Measurements from ENCODE around the gene AHR. TPM values are rescaled to one million over a fixed set of nuclear protein-coding genes. Genes with fewer than 3 reads are reported as not detected.
"Not testable (repeated sequence)": the region's sequence is repeated elsewhere in the genome, so short reads cannot be mapped to it uniquely, and the experiment has no call there.

AHR gene
- polyA plus RNA-seq, 2 donors: 4.7 to 7.8 TPM

DNA sequence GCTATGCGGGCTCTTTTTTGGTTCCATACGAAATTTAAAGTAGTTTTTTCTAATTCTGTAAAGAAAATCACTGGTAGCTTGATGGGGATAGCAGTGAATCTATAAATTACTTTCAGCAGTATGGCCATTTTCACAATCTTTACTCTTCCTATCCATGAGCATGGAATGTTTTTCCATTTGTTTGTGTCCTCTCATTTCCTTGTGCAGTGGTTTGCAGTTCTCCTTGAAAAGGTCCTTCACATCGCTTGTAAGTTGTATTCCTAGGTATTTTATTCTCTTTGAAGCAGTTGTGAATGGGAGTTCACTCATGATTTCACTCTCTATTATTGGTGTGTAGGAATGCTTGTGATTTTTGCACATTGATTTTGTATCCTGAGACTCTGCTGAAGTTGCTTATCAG lies 51.9 kb downstream of the AHR start:
- 93 to 99% methylated on average over 3 of the region's 3 CpGs for WGBS, 2 donors
- not testable (repeated sequence) for H3K9me3 ChIP-seq (ENCODE audit: control insufficient read depth in 2 of 2, insufficient read depth in 1 of 2, low read depth in 1 of 2, low read length in 1 of 2); H3K4me1 ChIP-seq (ENCODE audit: control insufficient read depth in 2 of 2, insufficient read depth in 2 of 2, low read length in 1 of 2); H3K27me3 ChIP-seq (ENCODE audit: control insufficient read depth in 1 of 2, insufficient read depth in 2 of 2, low read length in 2 of 2); H3K27ac ChIP-seq (ENCODE audit: low read depth in 2 of 2, low read length in 1 of 2); H3K4me3 ChIP-seq (ENCODE audit: low read depth in 1 of 2, low read length in 2 of 2); H3K36me3 ChIP-seq (ENCODE audit: control insufficient read depth in 2 of 2, insufficient read depth in 2 of 2, low read length in 1 of 2)

DNA sequence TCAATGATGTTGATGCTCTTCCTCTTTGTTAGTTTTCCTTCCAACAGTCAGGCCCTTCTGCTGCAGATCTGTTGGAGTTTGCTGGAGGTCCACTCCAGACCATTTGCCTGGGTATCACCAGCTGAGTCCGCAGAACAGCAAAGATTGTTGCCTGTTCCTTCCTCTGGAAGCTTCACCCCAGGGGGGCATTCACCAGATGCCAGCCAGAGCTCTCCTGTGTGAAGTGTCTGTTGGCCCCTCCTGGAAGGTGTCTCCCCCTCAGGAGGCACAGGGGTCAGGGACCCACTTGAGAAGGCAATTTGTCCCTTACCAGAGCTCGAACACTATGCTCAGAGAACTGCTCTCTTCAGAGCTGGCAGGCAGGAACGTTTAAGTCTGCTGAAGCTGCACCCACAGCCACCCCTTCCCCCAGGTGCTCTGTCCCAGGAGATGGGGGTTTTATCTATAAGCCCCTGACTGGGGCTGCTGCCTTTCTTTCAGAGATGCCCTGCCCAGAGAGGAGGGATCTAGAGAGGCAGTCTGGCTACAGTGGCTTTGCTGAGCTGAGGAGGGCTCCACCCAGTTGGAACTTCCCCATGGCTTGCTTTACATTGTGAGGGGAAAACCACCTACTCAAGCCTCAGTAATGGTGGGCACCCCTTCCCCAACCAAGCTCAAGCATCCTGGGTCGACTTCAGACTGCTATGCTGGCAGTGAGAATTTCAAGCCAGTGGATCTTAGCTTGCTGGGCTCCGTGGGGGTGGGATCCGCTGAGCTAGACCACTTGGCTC lies 55.4 kb downstream of the AHR start:
- H3K27me3 ChIP-seq (ENCODE audit: control insufficient read depth in 1 of 2, insufficient read depth in 2 of 2, low read length in 2 of 2); H3K27ac ChIP-seq (ENCODE audit: low read depth in 2 of 2, low read length in 1 of 2); H3K36me3 ChIP-seq (ENCODE audit: control insufficient read depth in 2 of 2, insufficient read depth in 2 of 2, low read length in 1 of 2); H3K9me3 ChIP-seq (ENCODE audit: control insufficient read depth in 2 of 2, insufficient read depth in 1 of 2, low read depth in 1 of 2, low read length in 1 of 2); H3K4me1 ChIP-seq (ENCODE audit: control insufficient read depth in 2 of 2, insufficient read depth in 2 of 2, low read length in 1 of 2); H3K4me3 ChIP-seq (ENCODE audit: low read depth in 1 of 2, low read length in 2 of 2): not testable (repeated sequence)
- WGBS, 2 donors: 85 to 89% methylated on average over 6 of the region's 6 CpGs

DNA sequence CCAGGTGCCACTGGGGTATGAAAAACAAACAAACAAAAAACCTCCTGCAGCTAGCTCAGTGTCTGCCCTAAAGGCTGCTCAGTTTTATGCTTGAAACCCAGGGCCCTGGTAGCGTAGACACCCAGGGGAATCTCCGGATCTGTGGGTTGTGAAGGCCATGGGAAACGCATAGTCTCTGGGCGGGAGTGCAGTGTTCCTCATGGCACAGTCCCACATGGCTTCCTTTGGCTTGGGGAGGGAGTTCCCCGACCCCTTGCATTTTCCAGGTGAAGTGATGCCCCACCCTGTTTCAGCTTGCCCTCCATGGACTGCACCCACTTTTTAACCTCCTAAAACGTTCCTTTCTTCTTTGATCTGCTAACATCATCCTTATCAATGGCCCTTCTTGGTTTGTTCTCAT lies 56.0 kb downstream of the AHR start:
- H3K4me1 ChIP-seq (ENCODE audit: control insufficient read depth in 2 of 2, insufficient read depth in 2 of 2, low read length in 1 of 2): peaks cover 0 to 3% of the 10 kb centered on the region in 2 donors
- no peaks in the 10 kb centered on the region for H3K9me3 ChIP-seq (ENCODE audit: control insufficient read depth in 2 of 2, insufficient read depth in 1 of 2, low read depth in 1 of 2, low read length in 1 of 2)
- no peaks in the 10 kb centered on the region for H3K36me3 ChIP-seq (ENCODE audit: control insufficient read depth in 2 of 2, insufficient read depth in 2 of 2, low read length in 1 of 2)
- H3K27me3 ChIP-seq (ENCODE audit: control insufficient read depth in 1 of 2, insufficient read depth in 2 of 2, low read length in 2 of 2): no peaks in the 10 kb centered on the region
- no peak overlapping the region for H3K4me3 ChIP-seq (ENCODE audit: low read depth in 1 of 2, low read length in 2 of 2)
- 79 to 80% methylated on average over 6 of the region's 6 CpGs for WGBS, 2 donors
- H3K27ac ChIP-seq (ENCODE audit: low read depth in 2 of 2, low read length in 1 of 2): no peak overlapping the region

DNA sequence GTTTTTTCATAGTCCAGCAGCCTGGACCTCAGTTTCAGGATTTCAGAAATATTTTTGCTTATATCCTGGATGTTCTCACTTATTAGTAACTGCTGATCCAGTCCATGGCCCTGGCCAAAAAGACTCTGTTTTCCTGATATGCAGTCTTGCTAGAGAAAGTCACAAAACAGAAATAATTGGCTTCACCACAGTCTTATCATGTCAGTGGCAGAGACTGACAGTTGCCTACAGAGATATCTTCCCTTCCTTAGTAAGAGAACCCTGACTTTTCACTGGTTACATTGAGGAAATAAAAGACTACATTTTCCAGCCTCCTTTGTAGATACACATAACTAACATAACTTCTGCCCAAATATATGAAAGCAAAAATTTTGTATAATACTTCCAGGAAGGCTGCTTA lies 56.6 kb downstream of the AHR start:
- Histone ChIP-seq H3K9me3 (ENCODE audit: control insufficient read depth in 2 of 2, insufficient read depth in 1 of 2, low read depth in 1 of 2, low read length in 1 of 2) (no peaks in the 10 kb centered on the region), H3K36me3 (ENCODE audit: control insufficient read depth in 2 of 2, insufficient read depth in 2 of 2, low read length in 1 of 2) (no peaks in the 10 kb centered on the region), H3K27ac (ENCODE audit: low read depth in 2 of 2, low read length in 1 of 2) (no peak overlapping the region), H3K4me3 (ENCODE audit: low read depth in 1 of 2, low read length in 2 of 2) (no peak overlapping the region), H3K27me3 (ENCODE audit: control insufficient read depth in 1 of 2, insufficient read depth in 2 of 2, low read length in 2 of 2) (no peaks in the 10 kb centered on the region), H3K4me1 (ENCODE audit: control insufficient read depth in 2 of 2, insufficient read depth in 2 of 2, low read length in 1 of 2) (peaks cover 0 to 3% of the 10 kb centered on the region in 2 donors)

DNA sequence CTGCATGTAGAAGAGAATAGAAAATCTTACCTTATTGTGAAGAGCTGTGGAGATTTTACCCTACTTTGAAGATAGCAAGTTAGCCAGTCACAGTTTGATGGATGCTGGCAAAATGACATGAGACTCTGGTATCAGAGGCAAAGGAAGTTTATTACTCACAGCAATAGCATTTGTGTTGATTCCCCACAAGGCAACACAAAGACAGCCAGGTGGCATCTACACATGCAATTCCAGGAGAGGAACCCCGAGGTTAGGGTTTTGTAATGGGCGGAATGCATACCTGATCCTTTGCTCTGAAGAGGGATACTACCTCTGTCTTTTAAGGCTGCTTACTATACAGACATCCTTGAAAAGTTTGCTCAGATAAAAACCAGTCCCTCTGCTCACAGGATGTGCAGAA lies 59.5 kb downstream of the AHR start:
- H3K9me3 ChIP-seq (ENCODE audit: control insufficient read depth in 2 of 2, insufficient read depth in 1 of 2, low read depth in 1 of 2, low read length in 1 of 2): no peaks in the 10 kb centered on the region
- H3K36me3 ChIP-seq (ENCODE audit: control insufficient read depth in 2 of 2, insufficient read depth in 2 of 2, low read length in 1 of 2): no peaks in the 10 kb centered on the region
- H3K27ac ChIP-seq (ENCODE audit: low read depth in 2 of 2, low read length in 1 of 2): no peak overlapping the region
- peaks cover 0 to 3% of the 10 kb centered on the region in 2 donors for H3K4me1 ChIP-seq (ENCODE audit: control insufficient read depth in 2 of 2, insufficient read depth in 2 of 2, low read length in 1 of 2)
- H3K27me3 ChIP-seq (ENCODE audit: control insufficient read depth in 1 of 2, insufficient read depth in 2 of 2, low read length in 2 of 2): no peaks in the 10 kb centered on the region
- no peak overlapping the region for H3K4me3 ChIP-seq (ENCODE audit: low read depth in 1 of 2, low read length in 2 of 2)
- WGBS, 2 donors: 94 to 95% methylated on average over 2 of the region's 2 CpGs

DNA sequence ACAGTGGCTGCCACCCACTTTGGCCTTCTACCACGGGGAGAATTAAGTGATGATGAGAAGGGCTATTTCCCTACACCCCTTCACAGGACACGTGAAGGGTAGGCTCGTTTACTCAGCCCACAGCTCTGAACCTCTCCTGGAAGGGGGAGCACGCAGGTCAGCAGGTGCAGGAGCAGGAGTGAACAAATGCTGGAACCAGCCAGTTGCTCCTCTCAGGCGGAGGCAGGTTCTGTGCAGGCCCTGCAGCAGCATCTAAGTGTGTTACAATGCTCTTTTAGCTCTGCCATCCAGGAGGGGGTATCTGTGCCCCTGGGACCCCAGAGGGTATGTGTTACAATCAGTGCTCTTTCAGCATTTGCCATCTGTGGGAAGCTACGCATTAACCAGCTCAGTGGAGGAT lies 61.2 kb downstream of the AHR start:
- 92 to 93% methylated on average over 6 of the region's 6 CpGs for WGBS, 2 donors
- H3K4me3 ChIP-seq (ENCODE audit: low read depth in 1 of 2, low read length in 2 of 2): no peak overlapping the region
- no peaks in the 10 kb centered on the region for H3K36me3 ChIP-seq (ENCODE audit: control insufficient read depth in 2 of 2, insufficient read depth in 2 of 2, low read length in 1 of 2)
- no peak overlapping the region for H3K27ac ChIP-seq (ENCODE audit: low read depth in 2 of 2, low read length in 1 of 2)
- H3K4me1 ChIP-seq (ENCODE audit: control insufficient read depth in 2 of 2, insufficient read depth in 2 of 2, low read length in 1 of 2): no peaks in the 10 kb centered on the region
- H3K9me3 ChIP-seq (ENCODE audit: control insufficient read depth in 2 of 2, insufficient read depth in 1 of 2, low read depth in 1 of 2, low read length in 1 of 2): no peaks in the 10 kb centered on the region
- no peaks in the 10 kb centered on the region for H3K27me3 ChIP-seq (ENCODE audit: control insufficient read depth in 1 of 2, insufficient read depth in 2 of 2, low read length in 2 of 2)

DNA sequence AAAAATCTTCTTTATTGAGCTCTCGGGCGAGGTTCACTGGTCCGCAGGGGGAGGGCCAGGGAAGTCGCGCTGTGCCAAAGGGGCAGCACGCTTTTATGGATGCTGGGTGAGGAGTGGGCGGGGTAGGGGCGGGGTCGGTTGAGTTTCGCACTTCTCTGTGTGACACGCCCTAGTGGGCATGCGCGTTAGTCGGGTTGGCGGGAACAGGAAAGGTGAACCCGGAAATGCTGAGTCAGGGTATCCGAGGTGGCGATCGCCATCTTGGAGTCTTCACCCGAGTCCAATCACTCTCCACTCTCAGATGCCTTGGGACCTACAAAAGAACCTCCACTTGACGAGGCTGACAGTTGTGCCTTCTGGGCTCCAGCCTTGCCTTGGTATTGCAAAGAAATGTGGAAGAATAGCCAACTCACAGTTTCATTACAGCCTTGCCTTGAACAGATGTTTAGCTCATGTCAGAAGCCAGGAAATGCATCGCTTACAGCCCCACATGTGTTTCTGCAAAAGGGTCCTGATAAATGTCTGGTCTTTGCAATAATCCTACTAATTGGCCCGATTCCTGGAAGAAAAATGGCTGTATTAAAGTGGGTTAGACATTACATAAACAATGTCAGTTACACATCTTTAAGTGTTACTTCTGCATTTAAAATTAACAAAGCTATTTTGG lies 64.1 kb downstream of the AHR start:
- Histone ChIP-seq H3K27ac (ENCODE audit: low read depth in 2 of 2, low read length in 1 of 2) (no peak overlapping the region), H3K27me3 (ENCODE audit: control insufficient read depth in 1 of 2, insufficient read depth in 2 of 2, low read length in 2 of 2) (no peaks in the 10 kb centered on the region), H3K4me3 (ENCODE audit: low read depth in 1 of 2, low read length in 2 of 2) (no peak overlapping the region), H3K4me1 (ENCODE audit: control insufficient read depth in 2 of 2, insufficient read depth in 2 of 2, low read length in 1 of 2) (no peaks in the 10 kb centered on the region), H3K36me3 (ENCODE audit: control insufficient read depth in 2 of 2, insufficient read depth in 2 of 2, low read length in 1 of 2) (no peaks in the 10 kb centered on the region), H3K9me3 (ENCODE audit: control insufficient read depth in 2 of 2, insufficient read depth in 1 of 2, low read depth in 1 of 2, low read length in 1 of 2) (no peaks in the 10 kb centered on the region)
- WGBS, 2 donors: 92 to 93% methylated on average over 23 of the region's 23 CpGs

DNA sequence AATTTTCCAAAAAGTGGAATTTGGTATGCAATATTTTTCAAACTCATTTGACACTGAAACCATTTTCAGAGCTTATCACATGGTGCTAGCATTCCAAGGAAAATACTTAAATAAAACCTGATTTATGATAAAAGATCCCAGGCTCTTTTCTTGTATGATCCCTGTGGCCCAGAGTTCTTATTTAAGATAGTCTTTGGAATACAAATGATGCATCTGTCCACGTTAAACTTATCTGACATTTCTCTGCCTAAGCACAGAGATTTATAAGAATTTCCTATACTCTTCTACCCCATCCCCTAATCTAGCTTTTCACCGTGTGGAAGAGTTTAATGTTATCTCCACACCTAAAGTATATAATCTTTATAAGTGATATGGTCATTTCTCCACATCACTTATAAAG lies 66.2 kb downstream of the AHR start:
- Histone ChIP-seq H3K4me3 (ENCODE audit: low read depth in 1 of 2, low read length in 2 of 2) (no peak overlapping the region), H3K9me3 (ENCODE audit: control insufficient read depth in 2 of 2, insufficient read depth in 1 of 2, low read depth in 1 of 2, low read length in 1 of 2) (no peaks in the 10 kb centered on the region), H3K4me1 (ENCODE audit: control insufficient read depth in 2 of 2, insufficient read depth in 2 of 2, low read length in 1 of 2) (peaks cover 0 to 6% of the 10 kb centered on the region in 2 donors), H3K27me3 (ENCODE audit: control insufficient read depth in 1 of 2, insufficient read depth in 2 of 2, low read length in 2 of 2) (no peaks in the 10 kb centered on the region), H3K27ac (ENCODE audit: low read depth in 2 of 2, low read length in 1 of 2) (no peak overlapping the region), H3K36me3 (ENCODE audit: control insufficient read depth in 2 of 2, insufficient read depth in 2 of 2, low read length in 1 of 2) (no peaks in the 10 kb centered on the region)
- WGBS, 2 donors: 87 to 89% methylated on average over 2 of the region's 2 CpGs

DNA sequence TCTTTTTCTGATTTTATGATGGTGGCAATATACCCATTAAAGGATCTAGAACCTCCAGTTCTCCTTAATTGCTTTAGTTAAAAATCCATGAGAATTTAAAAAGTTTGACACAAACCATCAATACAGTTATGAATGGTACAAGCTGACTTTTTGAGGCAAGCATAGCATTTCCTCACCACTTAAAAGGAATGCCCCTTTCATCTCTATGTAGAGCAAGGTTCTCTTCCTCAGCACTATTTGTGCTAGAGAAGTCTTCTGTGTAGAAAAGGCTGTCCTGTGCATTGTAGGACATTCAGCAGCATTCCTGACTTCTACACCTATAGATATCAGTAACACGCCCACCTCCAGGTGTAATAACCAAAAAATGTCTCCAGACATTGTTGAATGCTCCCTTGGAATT lies 67.3 kb downstream of the AHR start:
- H3K4me1 ChIP-seq (ENCODE audit: control insufficient read depth in 2 of 2, insufficient read depth in 2 of 2, low read length in 1 of 2): peaks cover 0 to 10% of the 10 kb centered on the region in 2 donors
- H3K4me3 ChIP-seq (ENCODE audit: low read depth in 1 of 2, low read length in 2 of 2): no peak overlapping the region
- 91 to 94% methylated on average over 1 of the region's 1 CpG for WGBS, 2 donors
- H3K27me3 ChIP-seq (ENCODE audit: control insufficient read depth in 1 of 2, insufficient read depth in 2 of 2, low read length in 2 of 2): no peaks in the 10 kb centered on the region
- H3K27ac ChIP-seq (ENCODE audit: low read depth in 2 of 2, low read length in 1 of 2): no peak overlapping the region
- H3K36me3 ChIP-seq (ENCODE audit: control insufficient read depth in 2 of 2, insufficient read depth in 2 of 2, low read length in 1 of 2): no peaks in the 10 kb centered on the region
- no peaks in the 10 kb centered on the region for H3K9me3 ChIP-seq (ENCODE audit: control insufficient read depth in 2 of 2, insufficient read depth in 1 of 2, low read depth in 1 of 2, low read length in 1 of 2)

DNA sequence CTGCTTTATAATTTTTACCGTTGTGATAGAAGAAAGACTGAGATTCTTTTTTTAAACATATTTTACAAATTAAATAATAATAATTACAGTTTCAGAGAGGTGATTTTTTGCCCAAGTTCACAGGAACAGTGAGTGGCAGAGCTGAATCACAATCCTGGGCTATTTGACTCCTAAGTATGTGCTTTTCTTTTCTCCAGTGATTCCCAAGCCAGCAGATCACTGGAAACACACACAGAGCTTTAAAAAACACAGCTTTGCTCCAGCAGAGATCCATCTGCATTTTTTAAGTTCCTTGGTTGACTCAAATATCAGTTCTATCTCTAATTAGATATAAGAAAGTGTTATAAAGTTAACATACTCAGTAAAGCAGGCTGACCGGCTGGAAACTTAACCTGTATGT lies 69.0 kb downstream of the AHR start:
- no peaks in the 10 kb centered on the region for H3K36me3 ChIP-seq (ENCODE audit: control insufficient read depth in 2 of 2, insufficient read depth in 2 of 2, low read length in 1 of 2)
- H3K4me1 ChIP-seq (ENCODE audit: control insufficient read depth in 2 of 2, insufficient read depth in 2 of 2, low read length in 1 of 2): peaks cover 0 to 10% of the 10 kb centered on the region in 2 donors
- no peak overlapping the region for H3K4me3 ChIP-seq (ENCODE audit: low read depth in 1 of 2, low read length in 2 of 2)
- H3K9me3 ChIP-seq (ENCODE audit: control insufficient read depth in 2 of 2, insufficient read depth in 1 of 2, low read depth in 1 of 2, low read length in 1 of 2): no peaks in the 10 kb centered on the region
- 75% methylated on average over 2 of the region's 2 CpGs for WGBS, 2 donors
- no peak overlapping the region for H3K27ac ChIP-seq (ENCODE audit: low read depth in 2 of 2, low read length in 1 of 2)
- H3K27me3 ChIP-seq (ENCODE audit: control insufficient read depth in 1 of 2, insufficient read depth in 2 of 2, low read length in 2 of 2): no peaks in the 10 kb centered on the region

Data from esophagus (tissue), 2 donors.